H1 (cell line): ENCODE data around the gene WWC2.

Source experiments
- ATF3 ChIP-seq: IDR thresholded peaks from 2 replicates; pipeline ENCODE4 v1.6.1; 2011; ENCODE audit warnings: low read depth, mild to moderate bottlenecking, low read length; ENCODE audit not compliant: insufficient read depth
- BRCA1 ChIP-seq: IDR thresholded peaks from 2 replicates; pipeline ENCODE4 v1.6.1; 2012; ENCODE audit warnings: low read depth, low read length, improper control_type of control experiment
- CREB1 ChIP-seq: IDR thresholded peaks from 2 replicates; pipeline ENCODE4 v1.6.1; 2012; ENCODE audit warnings: inconsistent platforms
- CTCF ChIP-seq, 3 experiments: IDR thresholded peaks; 1 replicate in 2 of 3; 2 replicates in 1 of 3; pipeline versions ENCODE4 v1.5.1 to v1.6.1; 2011; ENCODE audit warnings: low read length in 3 of 3, mild to moderate bottlenecking in 3 of 3, inconsistent platforms in 2 of 3, low read depth in 1 of 3, moderate library complexity in 1 of 3; ENCODE audit not compliant: insufficient read depth in 1 of 3; ENCODE audit errors: control extremely low read depth in 1 of 3
- GABPA ChIP-seq: IDR thresholded peaks from 2 replicates; pipeline ENCODE4 v1.6.1; 2011; ENCODE audit warnings: mild to moderate bottlenecking, low read length, moderate library complexity, borderline replicate concordance; ENCODE audit not compliant: insufficient read depth
- HDAC2 ChIP-seq, 2 experiments: fragments of 300-600 bp in 1 of 2; sonication (generic) in 1 of 2; IDR thresholded peaks; 2 replicates each; pipeline ENCODE4 v1.6.1; 2011 to 2012; ENCODE audit warnings: low read depth in 2 of 2, low read length in 2 of 2, mild to moderate bottlenecking in 2 of 2, moderate library complexity in 2 of 2, borderline replicate concordance in 1 of 2, inconsistent platforms in 1 of 2
- HDAC6 ChIP-seq: IDR thresholded peaks from one replicate; pipeline ENCODE4 v1.7.1; 2012; ENCODE audit warnings: low read depth, mild to moderate bottlenecking, inconsistent platforms, low read length, moderate library complexity
- MAX ChIP-seq: IDR thresholded peaks from 2 replicates; pipeline ENCODE4 v1.6.1; 2012; ENCODE audit warnings: inconsistent platforms
- NANOG ChIP-seq: IDR thresholded peaks from 2 replicates; pipeline ENCODE4 v1.6.1; 2011; ENCODE audit warnings: low read length, low read depth, mild to moderate bottlenecking, inconsistent platforms; ENCODE audit not compliant: insufficient read depth, poor library complexity, severe bottlenecking
- POLR2A ChIP-seq, 2 experiments: IDR thresholded peaks; 1 replicate in 1 of 2; 2 replicates in 1 of 2; pipeline ENCODE4 v1.6.1; 2011; ENCODE audit warnings: low read depth in 2 of 2, low read length in 2 of 2, mild to moderate bottlenecking in 2 of 2; ENCODE audit errors: control extremely low read depth in 1 of 2
- SP4 ChIP-seq: IDR thresholded peaks from 2 replicates; pipeline ENCODE4 v1.6.1; 2012; ENCODE audit warnings: low read length, inconsistent platforms
- TAF7 ChIP-seq: optimal IDR thresholded peaks from 2 replicates; pipeline ENCODE3; 2011; ENCODE audit warnings: low read depth, mild to moderate bottlenecking, inconsistent platforms, low read length, moderate library complexity, borderline replicate concordance

GRCh38 chr4:183080372-183081115 is 18.5 kb upstream of the WWC2 start:
- no peak for TF ChIP-seq BRCA1
- no peak for TF ChIP-seq CTCF (IDR thresholded peaks at IDR 0.05; ENCODE audit: control extremely low read depth in 1 of 3, insufficient read depth in 1 of 3, low read depth in 1 of 3, low read length in 3 of 3)
- no peak for TF ChIP-seq NANOG
- TF ChIP-seq HDAC6, result no peak
- no peak for TF ChIP-seq CREB1
- TF ChIP-seq POLR2A (IDR thresholded peaks at IDR 0.05; ENCODE audit: control extremely low read depth in 1 of 2, low read depth in 2 of 2, low read length in 2 of 2), result no peak
- no peak for TF ChIP-seq ATF3
- no peak for TF ChIP-seq GABPA
- no peak for TF ChIP-seq MAX
- TF ChIP-seq SP4, result no peak
- TF ChIP-seq TAF7, result no peak
- TF ChIP-seq HDAC2 (IDR thresholded peaks at IDR 0.05; ENCODE audit: borderline replicate concordance in 1 of 2, low read depth in 2 of 2, low read length in 2 of 2), result no peak
